Sigmoid colon (tissue), 4 donors: ENCODE data around the gene KCTD11.

Source experiments
- CTCF ChIP-seq, 4 experiments: fragments of 450-650 bp in 3 of 4; fragments of 200-600 bp in 1 of 4; IDR thresholded peaks; one replicate each; pipeline ENCODE4 v1.5.1; 2016 to 2019; ENCODE audit warnings: antibody characterized with exemption in 4 of 4, mild to moderate bottlenecking in 3 of 4, moderate library complexity in 2 of 4
- EP300 ChIP-seq, 4 donors: sonication (generic); formaldehyde crosslinking; IDR thresholded peaks; one replicate each; pipeline ENCODE4 v1.6.1; 2017; ENCODE audit warnings: antibody characterized with exemption in 4 of 4
- POLR2A ChIP-seq, 2 donors: fragments of 450-650 bp; IDR thresholded peaks; one replicate each; pipeline ENCODE4 v1.6.1; 2016; ENCODE audit warnings: antibody characterized with exemption in 2 of 2, mild to moderate bottlenecking in 2 of 2, moderate library complexity in 2 of 2
- POLR2AphosphoS5 ChIP-seq, 4 donors: sonication (generic); formaldehyde crosslinking; IDR thresholded peaks; one replicate each; pipeline ENCODE4 v1.6.1; 2017; ENCODE audit warnings: antibody characterized with exemption in 4 of 4

- TF ChIP-seq POLR2AphosphoS5 (IDR thresholded peaks at IDR 0.05) (no peak), CTCF (IDR thresholded peaks at IDR 0.05) (no peak), POLR2A (IDR thresholded peaks at IDR 0.05) (no peak), EP300 (IDR thresholded peaks at IDR 0.05) (no peak)
Observed at GRCh38 chr17:7307686-7308624, 44.0 kb upstream of the KCTD11 start.
